Measurements from ENCODE around the gene BTBD9. TPM values are rescaled to one million over a fixed set of nuclear protein-coding genes. Genes with fewer than 3 reads are reported as not detected.

Gene BTBD9
- total RNA-seq, 1 donor from 2014 or later = 10.3 TPM

GRCh38 chr6:38507173-38507572 is 132.6 kb downstream of the BTBD9 start:
- TF ChIP-seq CTCF (IDR thresholded peaks at IDR 0.05; ENCODE audit: unreplicated experiment) = no peak
- Mint-ChIP-seq H3K27me3 (ENCODE audit: unreplicated experiment) (peaks cover 1% of the 10 kb centered on the region), H3K4me3 (ENCODE audit: unreplicated experiment) (no peak overlapping the region), H3K36me3 (ENCODE audit: low read depth, unreplicated experiment) (no peaks in the 10 kb centered on the region), H3K9me3 (ENCODE audit: unreplicated experiment) (no peaks in the 10 kb centered on the region), H3K4me1 (ENCODE audit: unreplicated experiment) (no peaks in the 10 kb centered on the region), H3K27ac (ENCODE audit: unreplicated experiment) (no peak overlapping the region)
- DNase-seq (ENCODE audit: low spot score) = no peak

DNA sequence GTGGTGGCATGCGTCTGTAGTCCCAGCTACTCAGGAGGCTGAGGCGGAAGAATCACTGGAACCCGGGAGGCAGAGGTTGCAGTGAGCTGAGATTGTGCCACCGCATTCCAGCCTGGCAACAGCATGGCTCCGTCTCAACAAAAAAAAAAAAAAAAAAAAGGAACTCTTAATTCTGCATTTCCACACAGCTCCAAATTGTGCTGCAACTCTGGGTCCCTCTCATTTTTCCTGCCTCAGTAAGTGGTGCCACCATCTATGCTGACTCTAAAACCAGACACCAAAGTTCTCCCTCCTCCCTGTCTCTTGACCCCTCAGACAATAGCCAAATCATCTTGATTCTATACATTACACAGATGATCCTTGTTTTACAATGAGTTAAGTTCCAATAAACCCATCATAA is 133.9 kb downstream of the BTBD9 start:
- Mint-ChIP-seq H3K4me1 (ENCODE audit: unreplicated experiment) (no peaks in the 10 kb centered on the region), H3K27ac (ENCODE audit: unreplicated experiment) (no peak overlapping the region), H3K36me3 (ENCODE audit: low read depth, unreplicated experiment) (no peaks in the 10 kb centered on the region), H3K9me3 (ENCODE audit: unreplicated experiment) (no peaks in the 10 kb centered on the region), H3K27me3 (ENCODE audit: unreplicated experiment) (no peaks in the 10 kb centered on the region), H3K4me3 (ENCODE audit: unreplicated experiment) (no peak overlapping the region)
- TF ChIP-seq CTCF (IDR thresholded peaks at IDR 0.05; ENCODE audit: unreplicated experiment) = no peak
- no peak for DNase-seq (ENCODE audit: low spot score)

GRCh38 chr6:38504996-38505395 is 134.7 kb downstream of the BTBD9 start:
- H3K4me1 Mint-ChIP-seq (ENCODE audit: unreplicated experiment) = no peaks in the 10 kb centered on the region
- H3K36me3 Mint-ChIP-seq (ENCODE audit: low read depth, unreplicated experiment) = no peaks in the 10 kb centered on the region
- H3K4me3 Mint-ChIP-seq (ENCODE audit: unreplicated experiment) = no peak overlapping the region
- DNase-seq (ENCODE audit: low spot score) = no peak
- no peak overlapping the region for H3K27ac Mint-ChIP-seq (ENCODE audit: unreplicated experiment)
- no peaks in the 10 kb centered on the region for H3K9me3 Mint-ChIP-seq (ENCODE audit: unreplicated experiment)
- no peaks in the 10 kb centered on the region for H3K27me3 Mint-ChIP-seq (ENCODE audit: unreplicated experiment)
- no peak for TF ChIP-seq CTCF (IDR thresholded peaks at IDR 0.05; ENCODE audit: unreplicated experiment)

GRCh38 chr6:38503960-38504682 is 135.6 kb downstream of the BTBD9 start:
- DNase-seq (ENCODE audit: low spot score) = no peak
- no peaks in the 10 kb centered on the region for H3K9me3 Mint-ChIP-seq (ENCODE audit: unreplicated experiment)
- H3K4me3 Mint-ChIP-seq (ENCODE audit: unreplicated experiment) = no peak overlapping the region
- TF ChIP-seq CTCF (IDR thresholded peaks at IDR 0.05; ENCODE audit: unreplicated experiment) = no peak
- H3K27me3 Mint-ChIP-seq (ENCODE audit: unreplicated experiment) = no peaks in the 10 kb centered on the region
- H3K4me1 Mint-ChIP-seq (ENCODE audit: unreplicated experiment) = no peaks in the 10 kb centered on the region
- no peak overlapping the region for H3K27ac Mint-ChIP-seq (ENCODE audit: unreplicated experiment)
- H3K36me3 Mint-ChIP-seq (ENCODE audit: low read depth, unreplicated experiment) = no peaks in the 10 kb centered on the region

GRCh38 chr6:38503032-38503773 is 136.5 kb downstream of the BTBD9 start:
- no peak for TF ChIP-seq CTCF (IDR thresholded peaks at IDR 0.05; ENCODE audit: unreplicated experiment)
- H3K4me3 Mint-ChIP-seq (ENCODE audit: unreplicated experiment) = no peak overlapping the region
- no peak overlapping the region for H3K27ac Mint-ChIP-seq (ENCODE audit: unreplicated experiment)
- H3K36me3 Mint-ChIP-seq (ENCODE audit: low read depth, unreplicated experiment) = no peaks in the 10 kb centered on the region
- H3K27me3 Mint-ChIP-seq (ENCODE audit: unreplicated experiment) = no peaks in the 10 kb centered on the region
- no peaks in the 10 kb centered on the region for H3K4me1 Mint-ChIP-seq (ENCODE audit: unreplicated experiment)
- DNase-seq (ENCODE audit: low spot score) = no peak
- no peaks in the 10 kb centered on the region for H3K9me3 Mint-ChIP-seq (ENCODE audit: unreplicated experiment)

All from endothelial cell (in vitro differentiated cells).